ENCODE measurements around the gene KIDINS220.

Gene KIDINS220

GRCh38 chr2:8721410-8721809, 116.0 kb downstream of the KIDINS220 start:
- H3K4me1 Mint-ChIP-seq: no peaks in the 10 kb centered on the region

DNA sequence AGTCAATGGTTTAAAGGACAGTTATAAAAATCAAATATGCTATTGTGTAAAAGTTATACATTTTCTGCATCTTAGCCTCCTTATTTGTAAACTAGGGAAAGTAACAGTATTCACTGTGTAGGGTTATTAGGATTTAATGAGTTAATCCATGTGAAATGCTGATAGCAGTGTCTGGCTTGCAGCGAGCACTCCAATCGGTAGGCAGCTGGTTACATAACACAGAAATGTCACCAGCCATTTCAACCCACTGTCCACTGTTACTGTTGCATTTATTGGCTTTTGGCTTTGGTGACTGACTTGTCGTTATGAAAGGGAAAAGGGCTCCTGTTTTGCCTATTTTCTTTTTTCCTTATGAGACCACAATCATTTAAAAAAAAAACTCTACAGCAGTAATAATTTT, 116.7 kb downstream of the KIDINS220 start:
- no peaks in the 10 kb centered on the region for H3K4me1 Mint-ChIP-seq
- peaks cover 2% of the 10 kb centered on the region for H3K36me3 Mint-ChIP-seq (ENCODE audit: insufficient read depth)
- H3K4me3 Mint-ChIP-seq: no peak overlapping the region
- H3K27me3 Mint-ChIP-seq: peaks cover 10% of the 10 kb centered on the region
- H3K27ac Mint-ChIP-seq (ENCODE audit: low read depth): no peak overlapping the region
- no peak for ATAC-seq (replicated peaks; ENCODE audit: extremely low read depth, poor library complexity, severe bottlenecking)
- H3K9me3 Mint-ChIP-seq: peaks cover 5% of the 10 kb centered on the region
- no peak for DNase-seq (ENCODE audit: low spot score in 2 of 2)

More at GRCh38 chr2:8721410-8721809, 116.0 kb downstream of the KIDINS220 start:
- Mint-ChIP-seq H3K9me3 (no peaks in the 10 kb centered on the region), H3K27me3 (peaks cover 3% of the 10 kb centered on the region), H3K4me3 (no peak overlapping the region), H3K27ac (ENCODE audit: low read depth) (no peak overlapping the region), H3K36me3 (ENCODE audit: insufficient read depth) (peaks cover 2% of the 10 kb centered on the region)
- no peak for ATAC-seq (replicated peaks; ENCODE audit: extremely low read depth, poor library complexity, severe bottlenecking)
- DNase-seq (ENCODE audit: low spot score in 2 of 2): no peak

GRCh38 chr2:8719528-8719927, 117.9 kb downstream of the KIDINS220 start:
- no peaks in the 10 kb centered on the region for H3K4me1 Mint-ChIP-seq
- peaks cover 22% of the 10 kb centered on the region for H3K27me3 Mint-ChIP-seq
- DNase-seq (ENCODE audit: low spot score in 2 of 2): no peak
- H3K36me3 Mint-ChIP-seq (ENCODE audit: insufficient read depth): peaks cover 2% of the 10 kb centered on the region
- no peak overlapping the region for H3K27ac Mint-ChIP-seq (ENCODE audit: low read depth)
- peaks cover 7% of the 10 kb centered on the region for H3K9me3 Mint-ChIP-seq
- no peak overlapping the region for H3K4me3 Mint-ChIP-seq
- ATAC-seq (replicated peaks; ENCODE audit: extremely low read depth, poor library complexity, severe bottlenecking): no peak

- no peaks in the 10 kb centered on the region for H3K36me3 Mint-ChIP-seq (ENCODE audit: insufficient read depth)
These were observed 122.4 kb downstream of the KIDINS220 start for GRCh38 chr2:8714971-8715370.

GRCh38 chr2:8714283-8714682, 123.1 kb downstream of the KIDINS220 start:
- H3K27ac Mint-ChIP-seq (ENCODE audit: low read depth): no peak overlapping the region
- ATAC-seq (replicated peaks; ENCODE audit: extremely low read depth, poor library complexity, severe bottlenecking): no peak
- H3K9me3 Mint-ChIP-seq: peaks cover 7% of the 10 kb centered on the region
- no peak for DNase-seq (ENCODE audit: low spot score in 2 of 2)
- H3K4me3 Mint-ChIP-seq: no peak overlapping the region
- no peaks in the 10 kb centered on the region for H3K4me1 Mint-ChIP-seq
- H3K27me3 Mint-ChIP-seq: peaks cover 56% of the 10 kb centered on the region
- H3K36me3 Mint-ChIP-seq (ENCODE audit: insufficient read depth): no peaks in the 10 kb centered on the region

More at GRCh38 chr2:8714971-8715370, 122.4 kb downstream of the KIDINS220 start:
- no peak for ATAC-seq (replicated peaks; ENCODE audit: extremely low read depth, poor library complexity, severe bottlenecking)
- no peak overlapping the region for H3K4me3 Mint-ChIP-seq
- H3K9me3 Mint-ChIP-seq: peaks cover 7% of the 10 kb centered on the region
- peaks cover 49% of the 10 kb centered on the region for H3K27me3 Mint-ChIP-seq
- DNase-seq (ENCODE audit: low spot score in 2 of 2): no peak
- no peak overlapping the region for H3K27ac Mint-ChIP-seq (ENCODE audit: low read depth)
- H3K4me1 Mint-ChIP-seq: no peaks in the 10 kb centered on the region

DNA sequence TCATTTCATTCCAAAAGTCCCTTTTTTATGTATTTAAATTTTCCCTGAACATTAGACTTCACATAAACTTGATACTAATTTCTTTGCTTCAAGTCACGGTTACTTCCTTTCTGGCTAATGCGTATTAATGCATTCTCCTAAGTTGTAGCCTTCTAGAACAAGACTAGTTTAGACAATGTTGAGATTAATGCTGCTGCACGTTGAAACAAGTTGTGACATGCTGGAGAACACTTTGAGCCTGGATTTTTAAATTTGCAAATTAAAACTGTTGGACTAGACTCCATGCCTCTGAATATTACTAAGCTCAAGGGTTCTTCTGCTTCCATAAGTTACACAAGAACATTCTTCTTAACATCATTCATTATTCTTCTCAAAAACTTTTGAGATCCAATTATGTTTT, 126.5 kb downstream of the KIDINS220 start:
- H3K4me1 Mint-ChIP-seq: no peaks in the 10 kb centered on the region
- ATAC-seq (replicated peaks; ENCODE audit: extremely low read depth, poor library complexity, severe bottlenecking) (no peak), DNase-seq (ENCODE audit: low spot score in 2 of 2) (no peak)
- H3K27ac Mint-ChIP-seq (ENCODE audit: low read depth): no peak overlapping the region
- H3K27me3 Mint-ChIP-seq: peaks cover 51% of the 10 kb centered on the region
- H3K9me3 Mint-ChIP-seq: peaks cover 5% of the 10 kb centered on the region
- H3K36me3 Mint-ChIP-seq (ENCODE audit: insufficient read depth): peaks cover 2% of the 10 kb centered on the region
- H3K4me3 Mint-ChIP-seq: no peak overlapping the region

- Mint-ChIP-seq H3K4me3 (no peak overlapping the region), H3K36me3 (ENCODE audit: insufficient read depth) (peaks cover 2% of the 10 kb centered on the region), H3K27me3 (peaks cover 37% of the 10 kb centered on the region), H3K9me3 (no peaks in the 10 kb centered on the region), H3K27ac (ENCODE audit: low read depth) (no peak overlapping the region), H3K4me1 (no peaks in the 10 kb centered on the region)
- DNase-seq (ENCODE audit: low spot score in 2 of 2) (no peak), ATAC-seq (replicated peaks; ENCODE audit: extremely low read depth, poor library complexity, severe bottlenecking) (no peak)
These were observed 127.8 kb downstream of the KIDINS220 start for GRCh38 chr2:8709611-8710010.

DNA sequence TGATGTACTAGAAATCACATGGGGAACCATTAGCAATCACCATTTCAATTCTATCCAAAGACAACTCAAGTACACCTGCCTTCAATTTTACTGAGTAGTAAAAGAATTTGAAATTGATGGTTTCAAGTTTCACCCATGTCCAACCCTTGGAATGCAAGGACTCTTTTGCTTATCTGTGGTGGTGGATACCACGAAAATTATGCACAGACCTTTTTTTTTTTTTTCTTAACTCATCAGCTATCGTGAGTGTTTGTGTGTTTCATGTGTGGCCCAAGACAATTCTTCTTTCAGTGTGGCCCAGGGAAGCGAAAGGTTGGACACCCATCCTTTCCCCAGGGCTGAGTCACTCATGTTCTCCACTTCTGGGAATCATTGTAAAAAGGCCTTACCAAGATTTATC, 132.5 kb downstream of the KIDINS220 start:
- Mint-ChIP-seq H3K36me3 (ENCODE audit: insufficient read depth) (peaks cover 2% of the 10 kb centered on the region), H3K27me3 (peaks cover 20% of the 10 kb centered on the region), H3K9me3 (no peaks in the 10 kb centered on the region), H3K4me1 (no peaks in the 10 kb centered on the region), H3K27ac (ENCODE audit: low read depth) (no peak overlapping the region), H3K4me3 (no peak overlapping the region)
- DNase-seq (ENCODE audit: low spot score in 2 of 2) (no peak), ATAC-seq (replicated peaks; ENCODE audit: extremely low read depth, poor library complexity, severe bottlenecking) (no peak)

- Mint-ChIP-seq H3K27me3 (peaks cover 11% of the 10 kb centered on the region), H3K27ac (ENCODE audit: low read depth) (no peak overlapping the region), H3K4me3 (no peak overlapping the region), H3K4me1 (no peaks in the 10 kb centered on the region), H3K36me3 (ENCODE audit: insufficient read depth) (no peaks in the 10 kb centered on the region), H3K9me3 (no peaks in the 10 kb centered on the region)
- ATAC-seq (replicated peaks; ENCODE audit: extremely low read depth, poor library complexity, severe bottlenecking) (no peak), DNase-seq (ENCODE audit: low spot score in 2 of 2) (no peak)
These were observed 135.6 kb downstream of the KIDINS220 start for GRCh38 chr2:8701681-8702379.

GRCh38 chr2:8699839-8700238, 137.6 kb downstream of the KIDINS220 start:
- DNase-seq (ENCODE audit: low spot score in 2 of 2) (no peak), ATAC-seq (replicated peaks; ENCODE audit: extremely low read depth, poor library complexity, severe bottlenecking) (no peak)
- no peak overlapping the region for H3K4me3 Mint-ChIP-seq
- H3K4me1 Mint-ChIP-seq: no peaks in the 10 kb centered on the region
- no peaks in the 10 kb centered on the region for H3K36me3 Mint-ChIP-seq (ENCODE audit: insufficient read depth)
- no peak overlapping the region for H3K27ac Mint-ChIP-seq (ENCODE audit: low read depth)
- H3K9me3 Mint-ChIP-seq: no peaks in the 10 kb centered on the region
- peaks cover 11% of the 10 kb centered on the region for H3K27me3 Mint-ChIP-seq

- DNase-seq (ENCODE audit: low spot score in 2 of 2) (no peak), ATAC-seq (replicated peaks; ENCODE audit: extremely low read depth, poor library complexity, severe bottlenecking) (no peak)
- H3K9me3 Mint-ChIP-seq: no peaks in the 10 kb centered on the region
- peaks cover 5% of the 10 kb centered on the region for H3K4me1 Mint-ChIP-seq
- H3K4me3 Mint-ChIP-seq: no peak overlapping the region
- no peak overlapping the region for H3K27ac Mint-ChIP-seq (ENCODE audit: low read depth)
- H3K36me3 Mint-ChIP-seq (ENCODE audit: insufficient read depth): no peaks in the 10 kb centered on the region
- peaks cover 7% of the 10 kb centered on the region for H3K27me3 Mint-ChIP-seq
These were observed 140.2 kb downstream of the KIDINS220 start for GRCh38 chr2:8697190-8697589.

- peaks cover 1% of the 10 kb centered on the region for H3K36me3 Mint-ChIP-seq (ENCODE audit: insufficient read depth)
- H3K27ac Mint-ChIP-seq (ENCODE audit: low read depth): no peak overlapping the region
- H3K9me3 Mint-ChIP-seq: no peaks in the 10 kb centered on the region
- ATAC-seq (replicated peaks; ENCODE audit: extremely low read depth, poor library complexity, severe bottlenecking) (no peak), DNase-seq (ENCODE audit: low spot score in 2 of 2) (no peak)
- peaks cover 18% of the 10 kb centered on the region for H3K27me3 Mint-ChIP-seq
- no peak overlapping the region for H3K4me3 Mint-ChIP-seq
- peaks cover 5% of the 10 kb centered on the region for H3K4me1 Mint-ChIP-seq
These were observed 142.7 kb downstream of the KIDINS220 start for GRCh38 chr2:8694737-8695136.

DNA sequence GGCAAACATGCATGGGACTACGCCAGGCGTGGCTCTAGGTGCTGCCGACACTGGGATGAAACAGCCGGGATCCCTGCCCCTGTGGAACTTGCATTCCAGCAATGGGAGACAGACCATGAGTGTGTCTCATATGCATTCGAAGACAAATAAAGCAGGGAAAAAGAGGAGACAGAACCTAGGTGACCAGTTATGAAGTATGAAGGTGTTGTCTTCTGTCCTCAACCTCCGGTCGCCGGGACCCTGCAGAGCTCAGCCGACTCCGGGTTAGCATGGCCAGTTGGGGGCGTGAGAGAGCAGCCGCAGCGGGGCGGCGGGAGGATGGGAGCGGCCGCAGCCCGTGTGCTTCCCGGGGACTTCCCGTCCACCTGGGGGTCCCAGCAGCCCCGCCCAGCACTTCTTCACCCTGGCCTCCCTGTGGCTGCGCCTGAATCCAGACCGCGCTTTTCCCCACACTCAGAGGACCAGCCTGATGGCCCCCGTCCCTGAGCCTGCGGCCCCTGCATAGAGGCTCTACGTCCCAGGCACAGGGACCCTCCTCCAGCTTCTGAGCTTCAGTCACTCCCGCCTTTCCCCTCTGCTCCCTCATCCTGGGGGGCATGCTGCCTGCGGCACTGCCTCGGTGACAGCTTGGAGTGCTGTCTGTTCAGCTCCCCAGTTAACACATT, 144.1 kb downstream of the KIDINS220 start:
- H3K9me3 Mint-ChIP-seq: no peaks in the 10 kb centered on the region
- no peak overlapping the region for H3K27ac Mint-ChIP-seq (ENCODE audit: low read depth)
- H3K4me1 Mint-ChIP-seq: peaks cover 5% of the 10 kb centered on the region
- DNase-seq (ENCODE audit: low spot score in 2 of 2) (no peak), ATAC-seq (replicated peaks; ENCODE audit: extremely low read depth, poor library complexity, severe bottlenecking) (no peak)
- peaks cover 18% of the 10 kb centered on the region for H3K27me3 Mint-ChIP-seq
- peaks cover 1% of the 10 kb centered on the region for H3K36me3 Mint-ChIP-seq (ENCODE audit: insufficient read depth)
- no peak overlapping the region for H3K4me3 Mint-ChIP-seq

All from central memory CD8-positive, alpha-beta T cell (primary cell).